ENCODE measurements around the gene C19orf25. TPM values are rescaled to one million over a fixed set of nuclear protein-coding genes. Genes with fewer than 3 reads are reported as not detected.

C19orf25 gene
- total and polyA plus RNA-seq, 9 donors: 1.1 to 26.3 (median 22.2) TPM

DNA sequence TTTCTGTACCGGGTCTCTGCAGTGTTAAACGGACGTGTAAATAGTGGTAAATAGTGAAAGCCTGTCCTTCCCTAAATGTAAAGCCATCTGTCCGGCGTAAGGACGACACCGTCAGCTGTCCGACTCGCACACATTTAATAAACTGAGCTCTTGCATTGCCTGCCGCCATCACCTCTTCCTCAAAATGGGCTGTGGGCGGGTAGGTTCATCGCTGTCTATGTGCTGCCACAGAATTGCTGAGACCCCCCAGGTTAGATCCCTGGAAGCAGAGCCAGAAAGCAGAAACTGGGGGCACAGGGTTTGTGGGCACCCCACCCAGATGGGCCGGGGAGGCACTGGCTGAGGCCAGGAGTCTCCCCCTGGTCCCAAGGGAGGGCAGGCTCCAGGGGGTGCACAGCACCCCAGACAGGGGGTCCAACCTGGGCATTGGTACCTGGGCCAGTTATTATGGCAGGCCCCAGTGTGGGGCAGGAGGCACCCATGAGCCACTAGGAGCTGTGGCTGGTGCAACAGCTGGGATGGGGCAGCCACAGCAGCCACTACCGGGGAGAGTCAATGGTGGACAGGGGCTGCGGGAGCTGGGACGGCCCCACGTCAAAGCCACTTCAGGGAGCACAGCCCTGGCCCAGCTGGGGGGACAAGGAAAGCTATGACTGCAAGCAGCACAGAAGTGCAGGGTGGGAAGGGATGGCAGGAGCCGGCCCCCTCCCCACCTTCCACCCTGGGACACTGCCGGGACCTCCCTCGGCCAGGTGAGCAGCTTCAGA, 5.7 kb downstream of the C19orf25 start:
- no peak for TF ChIP-seq POLR2A (IDR thresholded peaks at IDR 0.05)
- TF ChIP-seq, protein P1, sequence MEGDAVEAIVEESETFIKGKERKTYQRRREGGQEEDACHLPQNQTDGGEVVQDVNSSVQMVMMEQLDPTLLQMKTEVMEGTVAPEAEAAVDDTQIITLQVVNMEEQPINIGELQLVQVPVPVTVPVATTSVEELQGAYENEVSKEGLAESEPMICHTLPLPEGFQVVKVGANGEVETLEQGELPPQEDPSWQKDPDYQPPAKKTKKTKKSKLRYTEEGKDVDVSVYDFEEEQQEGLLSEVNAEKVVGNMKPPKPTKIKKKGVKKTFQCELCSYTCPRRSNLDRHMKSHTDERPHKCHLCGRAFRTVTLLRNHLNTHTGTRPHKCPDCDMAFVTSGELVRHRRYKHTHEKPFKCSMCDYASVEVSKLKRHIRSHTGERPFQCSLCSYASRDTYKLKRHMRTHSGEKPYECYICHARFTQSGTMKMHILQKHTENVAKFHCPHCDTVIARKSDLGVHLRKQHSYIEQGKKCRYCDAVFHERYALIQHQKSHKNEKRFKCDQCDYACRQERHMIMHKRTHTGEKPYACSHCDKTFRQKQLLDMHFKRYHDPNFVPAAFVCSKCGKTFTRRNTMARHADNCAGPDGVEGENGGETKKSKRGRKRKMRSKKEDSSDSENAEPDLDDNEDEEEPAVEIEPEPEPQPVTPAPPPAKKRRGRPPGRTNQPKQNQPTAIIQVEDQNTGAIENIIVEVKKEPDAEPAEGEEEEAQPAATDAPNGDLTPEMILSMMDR (IDR thresholded peaks at IDR 0.05): no peak
- no peak for TF ChIP-seq EP300 (IDR thresholded peaks at IDR 0.05)

DNA sequence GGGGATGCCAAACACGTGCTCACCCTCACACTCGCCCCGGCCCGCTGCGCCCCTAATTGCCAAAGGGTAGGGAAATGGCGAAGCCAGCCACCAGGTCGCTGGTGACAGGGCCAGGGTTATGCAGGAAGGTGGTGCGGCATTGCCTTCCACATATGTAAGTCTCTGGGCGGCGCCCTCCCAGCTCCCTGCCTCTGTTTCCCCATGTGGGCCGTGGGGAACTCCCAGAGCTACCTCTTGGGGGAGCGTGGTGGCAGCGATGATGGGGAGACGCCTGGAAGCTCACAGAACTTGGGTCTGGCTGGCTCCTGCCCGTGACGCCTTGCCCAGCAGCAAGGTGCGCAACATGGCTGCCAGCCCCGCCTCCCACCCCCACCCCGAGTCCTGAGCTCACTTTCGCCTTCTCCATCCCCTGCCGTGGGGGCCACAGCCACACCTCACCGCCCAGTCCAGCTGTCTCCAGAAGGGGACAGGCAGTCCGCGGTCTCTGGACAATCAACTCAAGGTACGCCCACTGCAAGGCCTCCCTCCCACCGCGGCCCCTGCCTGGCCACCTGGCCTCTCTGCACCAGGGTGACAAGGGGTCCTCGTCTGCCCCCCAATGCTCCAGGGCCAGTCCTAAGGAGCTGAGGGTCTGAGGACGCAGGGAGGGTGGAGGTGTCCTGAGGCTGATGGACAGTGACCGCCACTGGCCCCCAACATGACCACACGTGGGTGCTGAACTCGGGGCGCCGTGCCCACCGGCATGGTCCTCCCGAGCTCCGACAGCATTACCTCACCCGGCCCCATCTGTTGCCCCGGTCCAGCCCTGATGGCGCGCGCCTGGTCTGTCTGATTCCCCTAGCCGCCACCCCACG, 6.6 kb downstream of the C19orf25 start:
- peaks cover 29% of the 10 kb centered on the region for H3K4me1 ChIP-seq (ENCODE audit: insufficient read depth)
- no peak overlapping the region for H3K4me3 ChIP-seq
- TF ChIP-seq, protein P1 (IDR thresholded peaks at IDR 0.05): no peak
- no peak for TF ChIP-seq EP300 (IDR thresholded peaks at IDR 0.05)
- TF ChIP-seq POLR2A (IDR thresholded peaks at IDR 0.05): no peak
- no peak overlapping the region for H3K27ac ChIP-seq
- peaks cover 7% of the 10 kb centered on the region for H3K27me3 ChIP-seq
- intact Hi-C loops (cut with DNase I): no loop called here
- DNase-seq: no peak
- no peaks in the 10 kb centered on the region for H3K36me3 ChIP-seq
- H3K9me3 ChIP-seq: no peaks in the 10 kb centered on the region
- 35 to 50% (median 36%) methylated on average over 33 to 44 of the region's 44 CpGs for whole genome bisulfite sequencing, 3 donors

More for the DNA sequence above, 5.7 kb downstream of the C19orf25 start:
- 54 to 68% (median 62%) methylated on average over 20 of the region's 20 CpGs for WGBS, 3 donors
- no peak for DNase-seq
- Histone ChIP-seq H3K36me3 (no peaks in the 10 kb centered on the region), H3K9me3 (no peaks in the 10 kb centered on the region), H3K27me3 (peaks cover 6% of the 10 kb centered on the region), H3K4me3 (no peak overlapping the region), H3K4me1 (ENCODE audit: insufficient read depth) (peaks cover 26% of the 10 kb centered on the region), H3K27ac (no peak overlapping the region)
- intact Hi-C loops (cut with DNase I): no loop called here

DNA sequence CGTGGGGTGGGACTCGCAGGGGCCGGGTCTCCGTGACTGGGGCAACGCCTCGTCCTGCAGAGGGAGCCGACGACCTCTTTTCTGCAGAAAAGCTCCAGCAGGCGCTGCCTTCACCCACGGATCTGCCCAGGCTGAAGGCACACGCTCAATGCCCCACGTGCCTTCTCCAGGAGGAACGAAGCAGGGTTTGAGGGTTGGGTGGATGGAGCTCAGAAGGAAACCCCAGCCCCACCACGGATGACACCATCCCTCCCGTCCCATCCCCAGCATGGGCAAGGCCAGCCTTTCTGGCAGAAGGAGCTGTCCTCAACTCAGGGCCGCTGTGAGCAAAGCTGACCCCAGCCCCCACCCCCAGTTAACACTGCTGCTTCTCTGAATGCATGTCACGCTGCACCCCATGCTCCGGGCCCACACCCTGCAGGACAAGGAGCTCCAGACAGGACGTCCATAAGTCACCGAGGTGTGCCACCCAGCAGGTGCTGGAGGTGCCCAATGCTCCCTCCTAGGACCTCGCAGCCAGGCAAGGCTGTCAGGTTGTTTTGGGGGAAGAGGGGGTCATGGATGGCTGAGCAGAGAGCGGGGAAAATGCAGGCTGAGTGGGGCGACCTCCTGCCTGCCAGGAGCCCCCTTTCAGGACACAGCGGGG, 7.4 kb downstream of the C19orf25 start:
- no peaks in the 10 kb centered on the region for H3K36me3 ChIP-seq
- intact Hi-C loops (cut with DNase I): no loop called here
- H3K9me3 ChIP-seq: no peaks in the 10 kb centered on the region
- no peak overlapping the region for H3K4me3 ChIP-seq
- no peak for TF ChIP-seq POLR2A (IDR thresholded peaks at IDR 0.05)
- no peak for TF ChIP-seq EP300 (IDR thresholded peaks at IDR 0.05)
- TF ChIP-seq, protein P1 (IDR thresholded peaks at IDR 0.05): no peak
- H3K27me3 ChIP-seq: peaks cover 8% of the 10 kb centered on the region
- 19 to 28% (median 27%) methylated on average over 21 to 24 of the region's 24 CpGs for WGBS, 3 donors
- H3K4me1 ChIP-seq (ENCODE audit: insufficient read depth): peaks cover 35% of the 10 kb centered on the region
- no peak overlapping the region for H3K27ac ChIP-seq
- DNase-seq: no peak

- TF ChIP-seq, protein P1 (IDR thresholded peaks at IDR 0.05): no peak
- no peak for TF ChIP-seq POLR2A (IDR thresholded peaks at IDR 0.05)
- no peak for TF ChIP-seq EP300 (IDR thresholded peaks at IDR 0.05)
- DNase-seq: no peak
- no peak overlapping the region for H3K27ac ChIP-seq
- peaks cover 11% of the 10 kb centered on the region for H3K27me3 ChIP-seq
- peaks cover 35% of the 10 kb centered on the region for H3K4me1 ChIP-seq (ENCODE audit: insufficient read depth)
- no peaks in the 10 kb centered on the region for H3K9me3 ChIP-seq
- no peaks in the 10 kb centered on the region for H3K36me3 ChIP-seq
- intact Hi-C loops (cut with DNase I): no loop called here
- no peak overlapping the region for H3K4me3 ChIP-seq
- WGBS, 3 donors: 2 to 8% (median 2%) methylated on average over 21 to 28 of the region's 28 CpGs
These were observed 8.0 kb downstream of the C19orf25 start for GRCh38 chr19:1471010-1471514.
